ENCODE measurements around the gene TUSC7. TPM values are rescaled to one million over a fixed set of nuclear protein-coding genes. Genes with fewer than 3 reads are reported as not detected.

TUSC7 gene
- total RNA-seq: not detected
- polyA plus RNA-seq: not detected

GRCh38 chr3:116709479-116709878, at the start of gene TUSC7:
TSS of gene TUSC7 (plus strand) at chr3:116709779.
- Histone ChIP-seq H3K4me3 (ENCODE audit: low read depth in 1 of 3, low read length in 3 of 3) (no peak within 1 kb of the TSS), H3K4me1 (ENCODE audit: control insufficient read depth in 4 of 4, insufficient read depth in 4 of 4, low read length in 3 of 4) (no peaks in the 10 kb centered on the region), H3K36me3 (ENCODE audit: control insufficient read depth in 4 of 4, insufficient read depth in 3 of 4, low read depth in 1 of 4, low read length in 3 of 4) (no peaks in the 10 kb centered on the region), H3K27ac (ENCODE audit: low read depth in 1 of 2, low read length in 2 of 2) (no peak within 1 kb of the TSS), H3K9me3 (ENCODE audit: control insufficient read depth in 4 of 4, low read length in 3 of 4) (no peaks in the 10 kb centered on the region), H3K9ac (ENCODE audit: low read depth in 1 of 2, low read length in 2 of 2) (no peak within 1 kb of the TSS), H3K27me3 (ENCODE audit: control insufficient read depth in 4 of 4, insufficient read depth in 4 of 4, low read length in 3 of 4) (no peaks in the 10 kb centered on the region)
- no peak for DNase-seq (ENCODE audit: low spot score)
- TF ChIP-seq CTCF (IDR thresholded peaks at IDR 0.05; ENCODE audit: low read depth, low read length, missing input control) (no peak), RAD21 (IDR thresholded peaks at IDR 0.05) (no peak), ATF3 (IDR thresholded peaks at IDR 0.05) (no peak), NR2F2 (IDR thresholded peaks at IDR 0.05) (no peak), YY1 (IDR thresholded peaks at IDR 0.05) (no peak), FOXA2 (IDR thresholded peaks at IDR 0.05) (no peak), TAF1 (conservative IDR thresholded peaks at IDR 0.05) (no peak), HNF4G (IDR thresholded peaks at IDR 0.05) (no peak), GABPA (IDR thresholded peaks at IDR 0.05 in 1 of 2, conservative IDR thresholded peaks at IDR 0.05 in 1 of 2) (no peak), EGR1 (IDR thresholded peaks at IDR 0.05; ENCODE audit: low read depth in 2 of 2) (no peak), HNF4A (conservative IDR thresholded peaks at IDR 0.05) (no peak), REST (IDR thresholded peaks at IDR 0.05) (no peak), MAX (IDR thresholded peaks at IDR 0.05) (no peak), FOXA1 (IDR thresholded peaks at IDR 0.05) (no peak), RXRA (IDR thresholded peaks at IDR 0.05) (no peak), SP1 (IDR thresholded peaks at IDR 0.05) (no peak)
- WGBS: 75% methylated on average over 4 of the region's 4 CpGs

- H3K4me1 ChIP-seq (ENCODE audit: control insufficient read depth in 4 of 4, insufficient read depth in 4 of 4, low read length in 3 of 4): no peaks in the 10 kb centered on the region
- no peak overlapping the region for H3K27ac ChIP-seq (ENCODE audit: low read depth in 1 of 2, low read length in 2 of 2)
- no peaks in the 10 kb centered on the region for H3K36me3 ChIP-seq (ENCODE audit: control insufficient read depth in 4 of 4, insufficient read depth in 3 of 4, low read depth in 1 of 4, low read length in 3 of 4)
- H3K9me3 ChIP-seq (ENCODE audit: control insufficient read depth in 4 of 4, low read length in 3 of 4): no peaks in the 10 kb centered on the region
- H3K9ac ChIP-seq (ENCODE audit: low read depth in 1 of 2, low read length in 2 of 2): no peak overlapping the region
- DNase-seq (ENCODE audit: low spot score): no peak
- peaks cover 0 to 4% (median 0%) of the 10 kb centered on the region in 4 donors for H3K27me3 ChIP-seq (ENCODE audit: control insufficient read depth in 4 of 4, insufficient read depth in 4 of 4, low read length in 3 of 4)
- WGBS: 85% methylated on average over 1 of the region's 1 CpG
- no peak overlapping the region for H3K4me3 ChIP-seq (ENCODE audit: low read depth in 1 of 3, low read length in 3 of 3)
- TF ChIP-seq CTCF (IDR thresholded peaks at IDR 0.05; ENCODE audit: low read depth, low read length, missing input control) (no peak), RXRA (IDR thresholded peaks at IDR 0.05) (no peak), TAF1 (conservative IDR thresholded peaks at IDR 0.05) (no peak), RAD21 (IDR thresholded peaks at IDR 0.05) (no peak), FOXA2 (IDR thresholded peaks at IDR 0.05) (no peak), MAX (IDR thresholded peaks at IDR 0.05) (no peak), JUND (IDR thresholded peaks at IDR 0.05) (no peak), SP1 (IDR thresholded peaks at IDR 0.05) (no peak), YY1 (IDR thresholded peaks at IDR 0.05) (no peak), EGR1 (IDR thresholded peaks at IDR 0.05; ENCODE audit: low read depth in 2 of 2) (no peak), NR2F2 (IDR thresholded peaks at IDR 0.05) (no peak), ZBTB33 (IDR thresholded peaks at IDR 0.05) (no peak), GABPA (IDR thresholded peaks at IDR 0.05 in 1 of 2, conservative IDR thresholded peaks at IDR 0.05 in 1 of 2) (no peak)
These were observed 48.4 kb upstream of the TUSC7 start for GRCh38 chr3:116661196-116661595.
